Effector memory CD8-positive, alpha-beta T cell (primary cell): ENCODE data around the gene SATL1.
"Not testable (repeated sequence)": the region's sequence is repeated elsewhere in the genome, so short reads cannot be mapped to it uniquely, and the experiment has no call there.

Experiments used
- ATAC-seq: fragments of 150-1000 bp; cut with Tn5 transposase; replicated peaks from 2 replicates; pipeline ENCODE4 v1.10.0; 2021; ENCODE audit warnings: mild to moderate bottlenecking, moderate library complexity
- DNase-seq, 3 experiments: peaks; one replicate each; pipeline ENCODE4 v3.0.0; 2021
- H3K27ac Mint-ChIP-seq, 2 donors: one replicate each; pipeline ENCODE4 v1.8.0; 2022; ENCODE audit warnings: mild to moderate bottlenecking in 2 of 2, mixed read lengths in 2 of 2, moderate library complexity in 2 of 2
- H3K27me3 Mint-ChIP-seq, 2 donors: one replicate each; pipeline ENCODE4 v1.8.0; 2022; ENCODE audit warnings: mixed read lengths in 2 of 2
- H3K36me3 Mint-ChIP-seq: one replicate; pipeline ENCODE4 v1.8.0; 2022; ENCODE audit warnings: mild to moderate bottlenecking, moderate library complexity, mixed read lengths; ENCODE audit not compliant: insufficient read depth
- H3K4me1 Mint-ChIP-seq, 2 donors: one replicate each; pipeline ENCODE4 v1.8.0; 2022; ENCODE audit warnings: low read depth in 2 of 2, mixed read lengths in 2 of 2
- H3K4me3 Mint-ChIP-seq, 2 donors: one replicate each; pipeline ENCODE4 v1.8.0; 2022; ENCODE audit warnings: mild to moderate bottlenecking in 2 of 2, mixed read lengths in 2 of 2, moderate library complexity in 2 of 2
- H3K9me3 Mint-ChIP-seq, 2 donors: one replicate each; pipeline ENCODE4 v1.8.0; 2022; ENCODE audit warnings: mixed read lengths in 2 of 2

The SATL1 gene

DNA sequence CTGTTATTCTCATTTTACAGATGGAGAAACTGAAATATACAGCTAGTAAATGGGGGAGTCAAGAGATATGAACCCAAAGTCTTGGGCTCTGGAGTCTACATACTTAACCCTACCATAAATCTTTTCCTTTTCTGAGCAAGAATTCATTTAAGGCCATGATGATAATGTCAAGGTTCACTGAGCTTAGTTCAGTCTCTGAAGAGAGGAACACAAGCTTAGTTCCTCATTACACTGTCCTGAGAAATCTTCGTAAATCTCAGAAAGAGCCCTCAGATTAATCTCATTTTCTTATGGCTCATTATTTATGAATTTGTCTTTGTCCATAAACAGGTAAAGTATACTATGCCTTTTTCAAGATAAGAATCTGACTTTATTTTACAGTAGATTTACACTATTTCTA lies 104.2 kb downstream of the SATL1 start:
- no peak overlapping the region for H3K27ac Mint-ChIP-seq
- H3K4me1 Mint-ChIP-seq = no peaks in the 10 kb centered on the region
- no peak overlapping the region for H3K4me3 Mint-ChIP-seq
- ATAC-seq (no peak), DNase-seq (no peak)
- no peaks in the 10 kb centered on the region for H3K27me3 Mint-ChIP-seq
- H3K36me3 Mint-ChIP-seq = no peaks in the 10 kb centered on the region
- H3K9me3 Mint-ChIP-seq = no peaks in the 10 kb centered on the region

DNA sequence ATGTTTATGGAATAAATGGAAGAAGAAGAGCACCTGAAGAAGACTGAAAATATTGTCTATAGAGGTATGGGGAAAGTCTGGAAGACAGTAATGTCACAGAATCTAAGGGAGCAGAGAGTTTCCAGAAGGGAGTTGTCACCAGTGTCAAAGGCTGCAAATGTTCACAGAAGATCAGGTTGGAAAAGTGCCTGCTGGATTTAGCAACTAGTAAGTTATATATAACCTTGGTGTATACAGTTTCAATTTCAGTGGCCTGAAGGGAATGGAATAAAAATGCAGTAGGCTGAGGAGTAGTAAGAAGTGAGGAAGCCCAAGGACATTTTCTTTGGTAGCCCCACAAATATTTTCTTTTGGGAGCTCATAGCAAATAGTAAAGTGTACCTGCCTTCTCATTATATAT lies 107.2 kb downstream of the SATL1 start:
- Mint-ChIP-seq H3K4me1 (no peaks in the 10 kb centered on the region), H3K27me3 (no peaks in the 10 kb centered on the region), H3K9me3 (no peaks in the 10 kb centered on the region), H3K36me3 (no peaks in the 10 kb centered on the region), H3K27ac (no peak overlapping the region), H3K4me3 (no peak overlapping the region)
- ATAC-seq (no peak), DNase-seq (no peak)

DNA sequence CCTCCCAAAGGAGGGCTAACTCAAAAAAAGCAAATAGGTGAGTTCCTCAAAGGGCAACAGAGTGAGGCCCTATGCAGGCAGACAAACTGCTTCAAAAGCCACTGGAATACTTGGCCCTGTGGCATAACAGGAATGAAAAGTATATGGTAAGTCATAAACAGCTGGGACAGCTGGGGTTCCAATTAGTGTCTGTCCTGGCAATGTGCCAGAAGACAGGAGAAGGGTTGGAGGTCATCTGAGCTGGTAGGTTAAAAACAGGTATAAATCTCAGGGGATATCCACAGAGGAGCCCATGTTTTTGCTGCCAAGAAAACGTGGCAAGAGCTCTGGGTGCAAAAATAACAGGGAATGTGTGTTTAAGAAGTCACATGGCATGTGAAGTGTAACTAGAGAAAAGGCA lies 128.3 kb downstream of the SATL1 start:
- Mint-ChIP-seq H3K9me3 (no peaks in the 10 kb centered on the region), H3K27me3 (no peaks in the 10 kb centered on the region), H3K36me3 (no peaks in the 10 kb centered on the region), H3K4me3 (no peak overlapping the region), H3K27ac (no peak overlapping the region), H3K4me1 (no peaks in the 10 kb centered on the region)
- no peak for DNase-seq
- no peak for ATAC-seq

DNA sequence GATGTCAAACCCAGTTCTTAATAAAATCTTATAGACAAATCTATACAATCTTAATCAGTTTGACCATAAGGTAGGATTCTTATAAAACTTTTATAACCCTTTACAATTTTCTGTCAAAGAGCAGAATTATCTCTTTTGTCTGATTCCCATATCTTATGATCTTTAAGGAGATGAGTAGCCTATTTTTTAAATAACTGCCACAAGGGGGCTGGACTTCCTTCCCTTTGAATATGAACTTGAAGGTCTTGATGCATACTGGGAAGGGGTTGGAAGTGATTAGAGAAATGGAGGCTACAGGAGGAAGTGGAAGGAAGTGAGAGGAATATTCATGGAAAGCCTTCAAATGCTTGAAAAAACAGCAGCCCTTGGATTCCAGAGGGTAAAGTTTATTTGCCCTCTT lies 128.8 kb downstream of the SATL1 start:
- H3K27me3 Mint-ChIP-seq = no peaks in the 10 kb centered on the region
- H3K4me3 Mint-ChIP-seq = no peak overlapping the region
- H3K4me1 Mint-ChIP-seq = no peaks in the 10 kb centered on the region
- H3K36me3 Mint-ChIP-seq = no peaks in the 10 kb centered on the region
- H3K9me3 Mint-ChIP-seq = no peaks in the 10 kb centered on the region
- DNase-seq = no peak
- no peak for ATAC-seq
- no peak overlapping the region for H3K27ac Mint-ChIP-seq

DNA sequence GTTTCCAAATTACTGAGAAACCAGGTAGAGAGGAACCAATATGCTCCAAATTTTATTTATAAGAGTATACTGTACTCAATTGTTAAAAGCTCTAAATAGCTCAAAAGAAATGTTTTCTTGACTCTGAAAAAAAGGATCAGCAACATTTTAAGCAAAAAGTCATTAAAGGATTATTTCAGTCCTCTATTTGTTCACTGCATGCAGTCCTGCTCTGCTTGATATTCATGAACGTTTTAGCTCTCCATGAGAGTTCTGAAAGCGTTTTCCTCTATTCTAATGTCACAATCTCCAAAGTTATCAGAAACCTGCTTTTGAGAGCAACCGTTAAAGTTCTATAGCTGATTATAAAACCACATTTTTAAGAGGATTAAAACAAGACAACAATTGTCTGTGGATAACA lies 129.4 kb downstream of the SATL1 start:
- Mint-ChIP-seq H3K27ac (no peak overlapping the region), H3K36me3 (no peaks in the 10 kb centered on the region), H3K9me3 (no peaks in the 10 kb centered on the region), H3K4me1 (no peaks in the 10 kb centered on the region), H3K27me3 (no peaks in the 10 kb centered on the region), H3K4me3 (no peak overlapping the region)
- no peak for DNase-seq
- ATAC-seq = no peak

DNA sequence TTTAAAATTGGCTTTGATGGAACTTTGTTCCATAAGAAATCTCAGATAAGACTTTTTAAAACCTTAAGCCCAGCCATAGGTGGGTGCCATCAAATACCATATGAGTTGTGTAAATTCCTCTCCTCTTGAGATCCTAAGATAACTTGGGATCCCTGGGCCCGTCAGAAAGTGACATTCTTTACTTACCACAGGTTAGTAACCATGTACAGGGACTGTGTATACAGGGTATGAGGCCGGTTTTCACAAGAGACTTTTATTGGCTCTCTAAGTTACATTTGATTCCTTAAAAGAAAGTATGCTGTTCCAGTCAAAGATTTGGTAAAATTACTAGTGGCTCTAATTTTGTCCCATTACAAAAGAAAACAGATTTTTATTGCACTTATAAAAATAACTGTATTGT lies 129.8 kb downstream of the SATL1 start:
- Mint-ChIP-seq H3K9me3 (no peaks in the 10 kb centered on the region), H3K27me3 (no peaks in the 10 kb centered on the region), H3K4me1 (no peaks in the 10 kb centered on the region), H3K36me3 (no peaks in the 10 kb centered on the region), H3K4me3 (no peak overlapping the region), H3K27ac (no peak overlapping the region)
- DNase-seq = no peak
- no peak for ATAC-seq

DNA sequence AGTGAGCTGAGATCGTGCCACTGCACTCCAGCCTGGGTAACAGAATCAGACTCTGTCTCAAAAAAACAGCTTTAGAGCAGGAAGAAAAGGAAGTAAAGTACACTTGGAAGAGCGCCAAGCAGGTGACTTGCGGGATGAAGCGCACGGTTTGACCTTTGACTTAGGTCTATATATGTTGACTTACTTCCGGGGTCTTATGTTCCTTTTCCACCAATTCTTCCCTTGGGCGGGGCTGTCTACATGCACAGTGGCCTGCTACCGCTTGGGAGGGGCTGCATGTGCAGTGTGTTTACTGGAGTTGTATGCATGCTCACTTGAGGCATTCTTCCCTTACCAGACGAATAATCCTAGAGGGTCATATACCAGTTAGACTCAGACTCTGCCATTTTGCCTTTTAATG lies 131.3 kb downstream of the SATL1 start:
- no peak overlapping the region for H3K4me3 Mint-ChIP-seq
- H3K36me3 Mint-ChIP-seq = no peaks in the 10 kb centered on the region
- no peak for ATAC-seq
- H3K9me3 Mint-ChIP-seq = no peaks in the 10 kb centered on the region
- no peak for DNase-seq
- H3K27ac Mint-ChIP-seq = no peak overlapping the region
- H3K27me3 Mint-ChIP-seq = no peaks in the 10 kb centered on the region
- no peaks in the 10 kb centered on the region for H3K4me1 Mint-ChIP-seq

DNA sequence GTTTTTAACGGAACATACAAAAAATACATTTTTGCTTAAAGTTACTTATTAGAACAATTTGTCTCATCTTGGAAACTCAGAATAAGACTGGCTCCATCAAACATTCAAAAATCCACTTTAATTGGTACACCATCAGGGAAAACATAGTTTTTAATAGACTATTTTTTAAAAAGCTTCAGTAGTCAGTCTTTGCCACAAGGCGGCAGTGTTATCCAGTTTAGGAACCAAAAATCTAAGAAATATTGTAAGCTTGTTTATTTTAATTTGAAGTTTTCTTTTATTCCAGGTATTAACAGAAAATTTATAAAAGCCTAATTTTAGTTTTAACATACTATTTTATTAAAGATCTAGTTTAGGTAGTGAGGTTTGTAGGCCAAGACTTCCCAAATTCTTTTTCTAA lies 132.2 kb downstream of the SATL1 start:
- DNase-seq (no peak), ATAC-seq (no peak)
- no peak overlapping the region for H3K4me3 Mint-ChIP-seq
- no peaks in the 10 kb centered on the region for H3K9me3 Mint-ChIP-seq
- H3K4me1 Mint-ChIP-seq = no peaks in the 10 kb centered on the region
- H3K27ac Mint-ChIP-seq = no peak overlapping the region
- no peaks in the 10 kb centered on the region for H3K36me3 Mint-ChIP-seq
- H3K27me3 Mint-ChIP-seq = no peaks in the 10 kb centered on the region

DNA sequence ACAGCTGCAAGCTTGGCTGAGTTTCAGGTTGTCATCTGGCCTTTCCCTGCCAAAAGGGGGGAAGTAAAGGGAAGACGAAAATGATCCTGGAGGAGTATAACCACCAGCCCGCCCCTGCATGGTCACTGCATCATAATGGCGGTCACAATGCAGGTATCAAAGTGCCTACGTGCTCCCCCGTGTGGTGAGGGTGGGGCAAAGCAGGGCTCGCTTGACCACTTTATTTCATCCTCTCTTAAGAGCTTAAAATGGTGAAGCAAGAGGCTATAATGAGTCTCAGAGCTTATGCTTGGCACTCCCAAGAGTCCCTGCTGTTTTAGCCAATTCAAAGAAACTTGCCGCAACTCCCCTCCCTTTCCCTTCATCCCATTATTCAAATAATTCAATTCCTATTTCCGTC lies 134.3 kb downstream of the SATL1 start:
- ATAC-seq = no peak
- Mint-ChIP-seq H3K27me3 (no peaks in the 10 kb centered on the region), H3K4me1 (no peaks in the 10 kb centered on the region), H3K36me3 (no peaks in the 10 kb centered on the region), H3K4me3 (no peak overlapping the region), H3K9me3 (no peaks in the 10 kb centered on the region), H3K27ac (no peak overlapping the region)
- DNase-seq = no peak

DNA sequence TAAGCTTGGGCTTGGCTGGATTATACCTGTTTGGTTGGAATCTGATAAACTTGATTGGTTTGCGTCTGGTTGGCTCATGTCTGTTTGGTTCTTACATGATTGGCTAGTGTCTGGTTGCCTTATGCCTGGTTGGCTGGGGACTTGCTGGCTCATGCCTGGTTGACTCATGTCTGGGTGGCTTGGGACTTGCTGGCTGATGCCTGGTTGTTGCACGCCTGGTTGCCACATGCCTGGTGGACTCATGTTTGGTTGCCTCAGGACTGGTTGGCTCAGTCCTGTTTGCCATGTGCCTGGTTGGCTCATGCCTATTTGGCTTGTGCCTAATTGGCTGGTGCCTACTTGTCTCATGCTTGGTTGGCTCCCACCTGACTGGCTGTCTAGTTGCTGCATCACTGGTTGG lies 135.4 kb downstream of the SATL1 start:
- H3K27me3 Mint-ChIP-seq = no peaks in the 10 kb centered on the region
- DNase-seq = no peak
- H3K36me3 Mint-ChIP-seq = no peaks in the 10 kb centered on the region
- H3K9me3 Mint-ChIP-seq = no peaks in the 10 kb centered on the region
- H3K27ac Mint-ChIP-seq = no peak overlapping the region
- H3K4me3 Mint-ChIP-seq = no peak overlapping the region
- no peak for ATAC-seq
- H3K4me1 Mint-ChIP-seq = no peaks in the 10 kb centered on the region

DNA sequence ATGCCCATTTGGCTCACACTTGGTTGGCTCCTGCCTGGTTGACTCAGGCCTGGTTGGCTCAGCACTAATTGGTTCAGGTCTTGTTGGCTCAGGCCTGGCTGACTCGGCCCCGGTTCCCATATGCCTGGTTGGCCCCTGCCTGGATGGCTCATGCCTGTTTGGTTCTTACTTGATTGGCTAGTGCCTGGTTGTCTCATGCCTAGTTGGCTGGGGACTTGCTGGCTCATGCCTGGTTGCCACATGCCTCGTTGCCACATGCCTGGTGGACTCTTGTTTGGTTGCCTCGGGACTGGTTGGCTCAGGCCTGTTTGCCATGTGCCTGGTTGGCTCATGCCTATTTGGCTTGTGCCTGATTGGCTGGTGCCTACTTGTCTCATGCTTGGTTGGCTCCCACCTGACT lies 136.2 kb downstream of the SATL1 start:
- H3K36me3 Mint-ChIP-seq = no peaks in the 10 kb centered on the region
- H3K4me1 Mint-ChIP-seq = no peaks in the 10 kb centered on the region
- no peak for DNase-seq
- ATAC-seq = no peak
- no peaks in the 10 kb centered on the region for H3K9me3 Mint-ChIP-seq
- no peak overlapping the region for H3K4me3 Mint-ChIP-seq
- H3K27me3 Mint-ChIP-seq = no peaks in the 10 kb centered on the region
- H3K27ac Mint-ChIP-seq = no peak overlapping the region

DNA sequence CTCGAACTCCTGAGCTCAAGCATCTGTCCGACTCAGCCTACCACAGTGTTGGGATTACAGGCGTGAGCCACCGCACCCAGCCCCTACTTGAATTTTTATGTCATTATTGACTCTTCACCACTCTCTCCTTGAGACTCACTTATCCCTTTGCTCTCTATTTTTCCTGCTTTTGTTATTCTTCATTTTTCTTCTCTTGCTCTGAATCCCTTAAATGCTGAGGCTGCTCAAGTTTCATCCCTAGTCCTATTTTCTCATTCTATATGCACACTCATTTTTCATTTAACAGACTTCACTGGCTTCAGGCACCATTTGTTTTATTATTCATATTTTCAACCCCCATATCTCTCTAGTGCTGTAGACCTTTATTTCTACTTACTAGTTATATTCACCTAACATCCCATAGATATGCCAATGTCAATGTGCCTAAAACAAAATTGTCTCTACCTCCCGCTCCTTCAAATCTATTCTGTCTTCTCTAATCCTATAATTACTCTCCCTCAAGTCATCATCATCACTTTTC lies 154.2 kb downstream of the SATL1 start:
- H3K9me3 Mint-ChIP-seq = no peaks in the 10 kb centered on the region
- peak overlapping the region in 1 of 2 donors; percentile 19 for H3K27ac Mint-ChIP-seq
- DNase-seq = no peak
- no peak for ATAC-seq
- H3K4me3 Mint-ChIP-seq = no peak overlapping the region
- H3K4me1 Mint-ChIP-seq = no peaks in the 10 kb centered on the region
- peaks cover 7% of the 10 kb centered on the region for H3K36me3 Mint-ChIP-seq
- no peaks in the 10 kb centered on the region for H3K27me3 Mint-ChIP-seq

DNA sequence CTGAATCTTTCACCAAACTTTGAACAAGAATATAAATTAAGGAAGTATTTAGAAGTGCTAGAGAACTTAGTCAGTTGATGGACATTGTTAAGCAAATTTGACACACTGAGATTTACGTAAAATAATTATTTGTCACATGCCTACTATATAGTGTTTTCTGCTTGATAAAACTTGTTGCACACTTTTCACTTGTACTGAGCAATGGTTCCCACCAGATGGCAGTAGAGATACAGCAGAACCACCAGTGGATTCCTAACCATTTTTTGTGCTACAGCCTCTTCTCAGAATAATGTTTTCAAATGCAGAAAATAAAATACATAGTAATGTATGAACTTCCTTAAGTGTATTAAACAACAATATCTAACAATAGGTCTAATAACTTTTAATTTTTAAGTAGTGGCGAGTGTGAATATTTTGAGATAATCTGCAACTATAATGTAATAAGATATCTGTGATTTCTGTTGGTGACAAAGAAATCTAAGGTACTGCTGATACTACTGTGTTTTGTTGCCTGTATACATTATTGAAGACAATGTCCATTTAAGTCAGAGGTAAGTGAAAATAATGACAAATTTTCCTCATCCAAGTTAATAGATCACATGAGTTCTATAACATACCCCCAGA lies 158.7 kb downstream of the SATL1 start:
- H3K4me3 Mint-ChIP-seq = no peak overlapping the region
- H3K27me3 Mint-ChIP-seq = no peaks in the 10 kb centered on the region
- no peaks in the 10 kb centered on the region for H3K9me3 Mint-ChIP-seq
- DNase-seq (peak in 2 of 3 experiments; percentile 0), ATAC-seq (peak; percentile 36)
- peaks cover 7% of the 10 kb centered on the region for H3K36me3 Mint-ChIP-seq
- no peak overlapping the region for H3K27ac Mint-ChIP-seq
- H3K4me1 Mint-ChIP-seq = no peaks in the 10 kb centered on the region

DNA sequence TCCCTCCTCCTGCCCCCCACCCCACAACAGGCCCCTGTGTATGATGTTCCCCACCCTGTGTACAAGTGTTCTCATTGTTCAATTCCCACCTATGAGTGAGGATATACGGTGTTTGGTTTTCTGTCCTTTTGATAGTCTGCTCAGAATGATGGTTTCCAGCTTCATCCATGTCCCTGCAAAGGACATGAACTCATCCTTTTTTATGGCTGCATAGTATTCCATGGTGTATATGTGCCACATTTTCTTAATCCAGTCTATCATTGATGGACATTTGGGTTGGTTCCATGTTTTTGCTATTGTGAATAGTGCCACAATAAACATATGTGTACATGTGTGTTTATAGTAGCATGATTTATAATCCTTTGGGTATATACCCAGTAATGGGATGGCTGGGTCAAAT lies 166.3 kb downstream of the SATL1 start:
- not testable (repeated sequence) for H3K36me3 Mint-ChIP-seq

More for the DNA sequence above, 166.3 kb downstream of the SATL1 start:
- H3K9me3 Mint-ChIP-seq, H3K27ac Mint-ChIP-seq, DNase-seq, ATAC-seq, H3K4me1 Mint-ChIP-seq, H3K27me3 Mint-ChIP-seq, H3K4me3 Mint-ChIP-seq: not testable (repeated sequence)
